Measurements from ENCODE around the gene ETFBKMT. TPM values are rescaled to one million over a fixed set of nuclear protein-coding genes. Genes with fewer than 3 reads are reported as not detected.

ETFBKMT gene
- total RNA-seq, 1 experiment from 2014 or later: 1.7 TPM

GRCh38 chr12:31618228-31619025, 41.1 kb upstream of the ETFBKMT start:
- Histone ChIP-seq H3K79me2 (ENCODE audit: insufficient read depth, low read length) (no peaks in the 10 kb centered on the region), H3K36me3 (ENCODE audit: control insufficient read depth in 1 of 2, insufficient read depth in 2 of 2, low read length in 2 of 2) (no peaks in the 10 kb centered on the region), H3K27me3 (ENCODE audit: insufficient read depth, low read length) (no peaks in the 10 kb centered on the region), H4K20me1 (ENCODE audit: insufficient read depth) (no peaks in the 10 kb centered on the region), H3K4me2 (ENCODE audit: low read length) (no peak overlapping the region), H3K9me2 (ENCODE audit: insufficient read depth) (no peaks in the 10 kb centered on the region), H3K9me3 (ENCODE audit: control insufficient read depth in 1 of 2, insufficient read depth in 1 of 2, low read depth in 1 of 2, low read length in 2 of 2) (no peaks in the 10 kb centered on the region), H3K4me3 (replicated peaks in 1 of 2; ENCODE audit: low read depth in 1 of 2, low read length in 2 of 2) (no peak overlapping the region), H3K4me1 (ENCODE audit: control insufficient read depth in 1 of 2, insufficient read depth in 2 of 2, low read length in 2 of 2) (no peaks in the 10 kb centered on the region), H3K9ac (ENCODE audit: low read length) (no peak overlapping the region), H2AFZ (ENCODE audit: low read depth, low read length, poor library complexity, severe bottlenecking) (no peak overlapping the region), H3K27ac (ENCODE audit: low read depth, low read length) (no peak overlapping the region)
- BruUV-seq (replicated peaks): no TSS peak
- ChIA-PET RAD21 (ENCODE audit: low non-redundant PET in 1 of 2, low total read pairs in 2 of 2, uncharacterized antibody in 2 of 2, unreplicated experiment in 2 of 2) (no interaction called here), POLR2A (interaction anchor here (0.6 kb wide), 1 partner anchor 203 kb away, joined by 3 read pairs; no protein-coding TSS in a partner anchor), CTCF (no interaction called here)
- DNase-seq (ENCODE audit: low read depth, low spot score) (no peak), ATAC-seq (no peak)
- no peak for TF ChIP-seq CTCF (IDR thresholded peaks at IDR 0.05 in 2 of 3, conservative IDR thresholded peaks at IDR 0.05 in 1 of 3; ENCODE audit: borderline replicate concordance in 1 of 3, insufficient read depth in 1 of 3, low read depth in 2 of 3, low read length in 2 of 3)
- intact Hi-C loops (cut with micrococcal nuclease): no loop called here

GRCh38 chr12:31620311-31620710, 39.2 kb upstream of the ETFBKMT start:
- Histone ChIP-seq H3K9me2 (ENCODE audit: insufficient read depth) (no peaks in the 10 kb centered on the region), H3K4me1 (ENCODE audit: control insufficient read depth in 1 of 2, insufficient read depth in 2 of 2, low read length in 2 of 2) (no peaks in the 10 kb centered on the region), H3K9me3 (ENCODE audit: control insufficient read depth in 1 of 2, insufficient read depth in 1 of 2, low read depth in 1 of 2, low read length in 2 of 2) (no peaks in the 10 kb centered on the region), H3K36me3 (ENCODE audit: control insufficient read depth in 1 of 2, insufficient read depth in 2 of 2, low read length in 2 of 2) (no peaks in the 10 kb centered on the region), H3K4me2 (ENCODE audit: low read length) (no peak overlapping the region), H3K79me2 (ENCODE audit: insufficient read depth, low read length) (no peaks in the 10 kb centered on the region), H4K20me1 (ENCODE audit: insufficient read depth) (no peaks in the 10 kb centered on the region), H3K27ac (ENCODE audit: low read depth, low read length) (no peak overlapping the region), H3K9ac (ENCODE audit: low read length) (no peak overlapping the region), H3K27me3 (ENCODE audit: insufficient read depth, low read length) (no peaks in the 10 kb centered on the region), H2AFZ (ENCODE audit: low read depth, low read length, poor library complexity, severe bottlenecking) (no peak overlapping the region), H3K4me3 (replicated peaks in 1 of 2; ENCODE audit: low read depth in 1 of 2, low read length in 2 of 2) (no peak overlapping the region)
- intact Hi-C loops (cut with micrococcal nuclease): no loop called here
- BruUV-seq (replicated peaks): no TSS peak
- ChIA-PET POLR2A (no interaction called here), RAD21 (ENCODE audit: low non-redundant PET in 1 of 2, low total read pairs in 2 of 2, uncharacterized antibody in 2 of 2, unreplicated experiment in 2 of 2) (no interaction called here), CTCF (no interaction called here)
- ATAC-seq: no peak
- no peak for DNase-seq (ENCODE audit: low read depth, low spot score)
- no peak for TF ChIP-seq ZNF274 (IDR thresholded peaks at IDR 0.05; ENCODE audit: low read depth, low read length)
- no peak for TF ChIP-seq MAX (IDR thresholded peaks at IDR 0.05)
- TF ChIP-seq EZH2 (IDR thresholded peaks at IDR 0.05): no peak

Measured in HCT116 (cell line).